HepG2 (cell line): ENCODE results near the gene POLR1F. TPM values are rescaled to one million over a fixed set of nuclear protein-coding genes. Genes with fewer than 3 reads are reported as not detected.
A peak's percentile ranks its signal among the peaks of the same experiment; 100 is the strongest.

Experiments used
- NFAT5 ChIP-seq: sonication (generic); formaldehyde crosslinking; IDR thresholded peaks from 2 replicates; pipeline ENCODE4 v1.4.0; 2020; ENCODE audit warnings: missing genetic modification reagents
- ZBTB26 ChIP-seq: IDR thresholded peaks from 2 replicates; pipeline ENCODE4 v1.6.1; 2016; ENCODE audit warnings: missing compliant biosample characterization, missing genetic modification reagents, borderline replicate concordance
- ZBTB40 ChIP-seq, 2 experiments: fragments of 450-650 bp in 1 of 2; sonication (generic) in 1 of 2; formaldehyde crosslinking in 1 of 2; IDR thresholded peaks; 2 replicates each; pipeline versions ENCODE4 v1.6.1 to v1.8.0; 2016 to 2022; ENCODE audit warnings: antibody characterized with exemption in 1 of 2, mild to moderate bottlenecking in 1 of 2, missing genetic modification reagents in 1 of 2
- ZNF143 ChIP-seq: sonication (generic); formaldehyde crosslinking; IDR thresholded peaks from 2 replicates; pipeline ENCODE4 v1.4.0; 2020; ENCODE audit warnings: missing genetic modification reagents
- ZNF205 ChIP-seq: IDR thresholded peaks from 2 replicates; pipeline ENCODE4 v1.6.1; 2018; ENCODE audit warnings: missing biosample characterization, missing genetic modification reagents
- polyA plus RNA-seq, 8 experiments: library from polyadenylated mRNA; depleted of rRNA in 3 of 8; stranded (reverse) in 7 of 8; unstranded in 1 of 8; fragments of >200 nt; fragmentation: Illumina TruSeq in 4 of 8; extraction: Trizol in 4 of 8; gene quantifications; 2 replicates each; pipeline versions ENCODE4 v1.2.1 to v1.2.3, GENCODE V29; 2011 to 2016; ENCODE audit warnings: low read depth in 4 of 8, missing spikeins in 1 of 8, mixed read lengths in 1 of 8; ENCODE audit not compliant: insufficient read depth in 1 of 8
- total RNA-seq, 5 experiments: library from RNA; depleted of rRNA; stranded (reverse); fragments of >200 nt; fragmentation: Illumina TruSeq; extraction: Trizol; gene quantifications; 2 replicates each; pipeline ENCODE4 v1.2.3, GENCODE V29; 2016; ENCODE audit warnings: low read depth in 1 of 5
- TF ChIP-seq, protein P1 (sequence below): IDR thresholded peaks from 2 replicates; pipeline ENCODE4 v1.6.1; 2012; ENCODE audit warnings: low read depth, low read length, improper control_type of control experiment
- TF ChIP-seq, protein P2 (sequence below): sonication (generic); formaldehyde crosslinking; IDR thresholded peaks from 2 replicates; pipeline ENCODE4 v1.5.0; 2020; ENCODE audit warnings: mild to moderate bottlenecking, missing genetic modification reagents, moderate library complexity

Gene POLR1F
- total and polyA plus RNA-seq, 2 of the 13 experiments (the other 11 are each of a cell fraction or from before 2014, with no cell fraction given): 8.0 to 14.9 TPM

DNA sequence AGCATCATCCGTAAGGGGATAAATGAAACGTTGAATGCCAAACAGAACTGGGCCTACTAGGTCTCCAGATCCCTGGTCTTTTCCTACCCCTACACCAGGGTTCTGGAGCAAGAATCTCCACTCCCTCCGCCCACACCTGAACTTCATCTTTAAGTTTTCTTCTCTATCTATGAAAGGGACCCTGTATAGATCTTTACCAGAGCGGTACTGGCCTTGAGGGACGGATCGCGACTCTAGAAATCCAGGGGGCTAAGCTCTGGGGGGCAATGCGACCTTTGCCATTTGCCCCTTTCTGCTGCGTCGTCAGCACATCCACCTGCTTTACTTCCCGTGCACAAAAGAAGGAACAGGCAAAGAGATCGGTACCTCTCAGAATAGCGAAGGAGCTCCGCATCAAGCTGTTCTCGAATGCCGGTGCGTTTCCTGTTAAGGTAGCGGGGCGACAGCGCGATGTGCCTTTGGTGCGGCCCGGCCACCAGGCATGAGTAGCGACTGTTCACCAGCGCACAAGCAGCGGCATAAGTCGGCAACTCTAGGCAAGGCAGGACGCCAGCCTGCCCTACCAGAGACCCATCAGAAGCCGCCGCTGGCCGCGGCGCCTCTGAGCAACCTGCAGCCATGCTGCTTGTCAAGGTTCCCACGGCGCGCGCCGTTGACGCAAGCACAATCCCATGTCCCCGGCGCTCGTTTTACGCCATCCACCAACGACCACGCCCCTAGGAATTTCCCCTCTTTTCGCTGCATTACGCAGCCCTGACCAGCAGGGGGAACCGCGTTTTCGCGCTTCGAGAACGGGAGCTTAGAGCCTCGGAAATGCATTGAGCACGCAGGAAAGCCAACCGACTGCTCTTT is at the start of gene POLR1F (continued):
- TF ChIP-seq, protein P1, sequence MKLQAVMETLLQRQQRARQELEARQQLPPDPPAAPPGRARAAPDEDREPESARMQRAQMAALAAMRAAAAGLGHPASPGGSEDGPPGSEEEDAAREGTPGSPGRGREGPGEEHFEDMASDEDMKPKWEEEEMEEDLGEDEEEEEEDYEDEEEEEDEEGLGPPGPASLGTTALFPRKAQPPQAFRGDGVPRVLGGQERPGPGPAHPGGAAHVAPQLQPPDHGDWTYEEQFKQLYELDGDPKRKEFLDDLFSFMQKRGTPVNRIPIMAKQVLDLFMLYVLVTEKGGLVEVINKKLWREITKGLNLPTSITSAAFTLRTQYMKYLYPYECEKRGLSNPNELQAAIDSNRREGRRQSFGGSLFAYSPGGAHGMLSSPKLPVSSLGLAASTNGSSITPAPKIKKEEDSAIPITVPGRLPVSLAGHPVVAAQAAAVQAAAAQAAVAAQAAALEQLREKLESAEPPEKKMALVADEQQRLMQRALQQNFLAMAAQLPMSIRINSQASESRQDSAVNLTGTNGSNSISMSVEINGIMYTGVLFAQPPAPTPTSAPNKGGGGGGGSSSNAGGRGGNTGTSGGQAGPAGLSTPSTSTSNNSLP: peak; percentile 73
- TF ChIP-seq NFAT5 (CRISPR knock-in tag): no peak; the same call in 1 of the 2 replicates
- TF ChIP-seq ZBTB26: no peak
- peak; percentile 74; the same call in 1 of the 2 replicates for TF ChIP-seq ZNF205 (CRISPR knock-in tag)
- TF ChIP-seq ZNF143 (CRISPR knock-in tag): peak; percentile 76
- no peak for TF ChIP-seq ZBTB40 (IDR thresholded peaks at IDR 0.05)
- peak; percentile 53; the same call in 1 of the 2 replicates for TF ChIP-seq ZBTB40 (CRISPR knock-in tag; IDR thresholded peaks at IDR 0.05)
- TF ChIP-seq, protein P2, sequence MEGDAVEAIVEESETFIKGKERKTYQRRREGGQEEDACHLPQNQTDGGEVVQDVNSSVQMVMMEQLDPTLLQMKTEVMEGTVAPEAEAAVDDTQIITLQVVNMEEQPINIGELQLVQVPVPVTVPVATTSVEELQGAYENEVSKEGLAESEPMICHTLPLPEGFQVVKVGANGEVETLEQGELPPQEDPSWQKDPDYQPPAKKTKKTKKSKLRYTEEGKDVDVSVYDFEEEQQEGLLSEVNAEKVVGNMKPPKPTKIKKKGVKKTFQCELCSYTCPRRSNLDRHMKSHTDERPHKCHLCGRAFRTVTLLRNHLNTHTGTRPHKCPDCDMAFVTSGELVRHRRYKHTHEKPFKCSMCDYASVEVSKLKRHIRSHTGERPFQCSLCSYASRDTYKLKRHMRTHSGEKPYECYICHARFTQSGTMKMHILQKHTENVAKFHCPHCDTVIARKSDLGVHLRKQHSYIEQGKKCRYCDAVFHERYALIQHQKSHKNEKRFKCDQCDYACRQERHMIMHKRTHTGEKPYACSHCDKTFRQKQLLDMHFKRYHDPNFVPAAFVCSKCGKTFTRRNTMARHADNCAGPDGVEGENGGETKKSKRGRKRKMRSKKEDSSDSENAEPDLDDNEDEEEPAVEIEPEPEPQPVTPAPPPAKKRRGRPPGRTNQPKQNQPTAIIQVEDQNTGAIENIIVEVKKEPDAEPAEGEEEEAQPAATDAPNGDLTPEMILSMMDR (CRISPR knock-in tag): peak; percentile 95
